Trophoblast cell (in vitro differentiated cells and primary cell): ENCODE measurements around the gene TREH.

ENCODE experiments used
- DNase-seq, 2 donors: peaks; one replicate each; pipeline ENCODE4 v3.0.0-alpha.2; 2016
- H2AFZ ChIP-seq: 2 replicates; pipeline ENCODE4 v1.6.1; 2013; ENCODE audit warnings: low read length, moderate library complexity, mild to moderate bottlenecking; ENCODE audit not compliant: insufficient read depth, poor library complexity
- H2AK5ac ChIP-seq: 2 replicates; pipeline ENCODE4 v1.6.1; 2013; ENCODE audit warnings: mild to moderate bottlenecking, low read length
- H2BK120ac ChIP-seq: 2 replicates; pipeline ENCODE4 v1.6.1; 2013; ENCODE audit warnings: low read length, mild to moderate bottlenecking, moderate library complexity; ENCODE audit not compliant: insufficient read depth, poor library complexity
- H2BK12ac ChIP-seq: 2 replicates; pipeline ENCODE4 v1.6.1; 2013; ENCODE audit warnings: mild to moderate bottlenecking, low read length, moderate library complexity
- H2BK5ac ChIP-seq: 2 replicates; pipeline ENCODE4 v1.6.1; 2013; ENCODE audit warnings: low read length, low read depth, moderate library complexity, mild to moderate bottlenecking; ENCODE audit not compliant: poor library complexity
- H3K14ac ChIP-seq: 2 replicates; pipeline ENCODE4 v1.6.1; 2013; ENCODE audit warnings: mild to moderate bottlenecking, low read length
- H3K18ac ChIP-seq: 2 replicates; pipeline ENCODE4 v1.6.1; 2013; ENCODE audit warnings: mild to moderate bottlenecking, low read length
- H3K23ac ChIP-seq: 2 replicates; pipeline ENCODE4 v1.6.1; 2013; ENCODE audit warnings: low read length
- H3K27ac ChIP-seq: 2 replicates; pipeline ENCODE4 v1.5.1; 2013; ENCODE audit warnings: low read depth, mild to moderate bottlenecking, inconsistent platforms, low read length, moderate library complexity
- H3K27me3 ChIP-seq: 2 replicates; pipeline ENCODE4 v1.6.1; 2013; ENCODE audit warnings: inconsistent platforms, mild to moderate bottlenecking, low read length, moderate library complexity; ENCODE audit not compliant: insufficient read depth
- H3K36me3 ChIP-seq, 2 experiments: 1 replicate in 1 of 2; 2 replicates in 1 of 2; pipeline ENCODE4 v1.6.1; 2013; ENCODE audit warnings: low read length in 2 of 2, mild to moderate bottlenecking in 2 of 2, moderate library complexity in 1 of 2; ENCODE audit not compliant: insufficient read depth in 2 of 2, control insufficient read depth in 1 of 2
- H3K4ac ChIP-seq: 2 replicates; pipeline ENCODE4 v1.6.1; 2013; ENCODE audit warnings: low read depth, mild to moderate bottlenecking, low read length, moderate library complexity
- H3K4me1 ChIP-seq, 2 experiments: 1 replicate in 1 of 2; 2 replicates in 1 of 2; pipeline ENCODE4 v1.6.1; 2013; ENCODE audit warnings: low read length in 2 of 2, mild to moderate bottlenecking in 2 of 2, moderate library complexity in 1 of 2; ENCODE audit not compliant: insufficient read depth in 2 of 2, control insufficient read depth in 1 of 2
- H3K4me2 ChIP-seq: 2 replicates; pipeline ENCODE4 v1.6.1; 2013; ENCODE audit warnings: inconsistent platforms, mild to moderate bottlenecking, low read length, moderate library complexity
- H3K4me3 ChIP-seq: 2 replicates; pipeline ENCODE4 v1.5.1; 2013; ENCODE audit warnings: mild to moderate bottlenecking, low read depth, low read length, inconsistent platforms
- H3K79me1 ChIP-seq: one replicate; pipeline ENCODE4 v1.6.1; 2013; ENCODE audit warnings: low read length
- H3K79me2 ChIP-seq: 2 replicates; pipeline ENCODE4 v1.6.1; 2013; ENCODE audit warnings: low read length, mild to moderate bottlenecking; ENCODE audit not compliant: control insufficient read depth, insufficient read depth, poor library complexity
- H3K9ac ChIP-seq: 2 replicates; pipeline ENCODE4 v1.6.1; 2013; ENCODE audit warnings: mild to moderate bottlenecking, low read length
- H3K9me3 ChIP-seq: 2 replicates; pipeline ENCODE4 v1.6.1; 2013; ENCODE audit warnings: low read depth, mild to moderate bottlenecking, control low read depth, inconsistent platforms, low read length; ENCODE audit not compliant: insufficient read depth
- H4K12ac ChIP-seq: 2 replicates; pipeline ENCODE4 v1.6.1; 2013; ENCODE audit warnings: low read depth, mild to moderate bottlenecking, low read length, moderate library complexity
- H4K8ac ChIP-seq: 2 replicates; pipeline ENCODE4 v1.6.1; 2013; ENCODE audit warnings: low read depth, mild to moderate bottlenecking, low read length, moderate library complexity
- H4K91ac ChIP-seq: one replicate; pipeline ENCODE4 v1.6.1; 2013; ENCODE audit warnings: low read depth, mild to moderate bottlenecking, low read length, moderate library complexity
- WGBS: extraction: QIAGEN DNeasy Blood & Tissue Kit; methylation state at CpG from one replicate; pipeline ENCODE4 v1.1.7; 2013; ENCODE audit warnings: missing lambda C conversion rate; ENCODE audit not compliant: insufficient read length, insufficient coverage; ENCODE audit errors: extremely low coverage; 5-methylcytosine and 5-hydroxymethylcytosine counted together

TREH gene

DNA sequence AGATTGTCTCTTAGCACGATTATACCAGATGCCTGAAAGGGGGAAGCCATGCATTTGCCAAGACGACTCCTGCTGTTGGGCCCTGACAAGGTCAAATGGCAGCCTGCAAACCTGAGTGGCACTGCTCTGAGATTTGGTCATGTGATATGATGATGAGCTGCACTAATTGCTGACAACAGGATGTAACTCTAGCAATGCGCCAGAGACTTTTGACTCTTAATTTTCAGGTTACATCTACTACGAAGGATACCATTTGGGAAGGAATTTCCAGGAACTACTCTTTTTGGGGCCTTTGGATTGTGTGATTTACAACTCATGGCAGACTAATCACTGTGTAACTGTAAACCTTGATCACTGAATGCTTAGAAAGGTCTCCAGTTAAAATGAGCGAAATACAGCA, 13.1 kb downstream of the TREH start:
- no CpG with 5 or more reads among the region's 5 CpGs for WGBS
- Histone ChIP-seq H3K36me3 (no peaks in the 10 kb centered on the region), H2AFZ (no peak overlapping the region), H2BK120ac (no peak overlapping the region), H3K23ac (no peak overlapping the region), H2AK5ac (no peak overlapping the region), H3K9me3 (no peaks in the 10 kb centered on the region), H3K4me2 (no peak overlapping the region), H3K9ac (no peak overlapping the region), H3K27me3 (no peaks in the 10 kb centered on the region), H2BK12ac (no peak overlapping the region), H3K18ac (no peak overlapping the region), H4K8ac (no peak overlapping the region), H2BK5ac (no peak overlapping the region), H3K79me1 (peaks cover 1% of the 10 kb centered on the region), H3K4ac (no peak overlapping the region), H3K79me2 (no peaks in the 10 kb centered on the region), H3K4me3 (no peak overlapping the region), H4K12ac (no peak overlapping the region), H3K14ac (no peak overlapping the region), H3K27ac (no peak overlapping the region), H3K4me1 (peaks cover 16% of the 10 kb centered on the region in 2 experiments), H4K91ac (no peak overlapping the region)
- no peak for DNase-seq

DNA sequence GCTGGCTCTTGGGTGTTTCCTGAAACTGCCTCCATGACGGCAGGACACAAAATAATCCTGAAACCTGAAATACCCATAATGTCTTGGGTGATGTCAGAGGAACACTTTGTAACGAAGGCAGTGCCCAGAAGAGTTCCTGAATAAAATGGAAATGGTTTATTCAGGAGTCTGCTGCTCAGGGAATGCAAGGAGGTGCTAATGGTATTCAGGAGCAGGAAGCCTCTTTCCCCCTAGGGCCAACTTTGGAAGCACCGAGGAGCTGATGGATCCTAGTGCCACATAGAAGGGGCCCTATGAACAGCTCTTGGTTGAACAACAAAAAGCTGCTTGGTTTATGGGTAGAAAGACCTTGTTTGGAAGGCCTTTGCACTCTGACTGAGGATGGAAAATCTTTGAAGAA, 15.5 kb downstream of the TREH start:
- Histone ChIP-seq H3K27ac (no peak overlapping the region), H3K79me1 (peaks cover 5% of the 10 kb centered on the region), H2BK12ac (no peak overlapping the region), H3K9me3 (no peaks in the 10 kb centered on the region), H3K4me2 (no peak overlapping the region), H4K91ac (no peak overlapping the region), H4K8ac (no peak overlapping the region), H2BK5ac (no peak overlapping the region), H3K36me3 (no peaks in the 10 kb centered on the region), H3K9ac (no peak overlapping the region), H3K23ac (no peak overlapping the region), H3K79me2 (no peaks in the 10 kb centered on the region), H3K4ac (no peak overlapping the region), H3K27me3 (no peaks in the 10 kb centered on the region), H3K18ac (no peak overlapping the region), H2AK5ac (no peak overlapping the region), H3K4me3 (no peak overlapping the region), H2BK120ac (no peak overlapping the region), H4K12ac (no peak overlapping the region), H3K4me1 (peaks cover 20% of the 10 kb centered on the region in 2 experiments), H3K14ac (no peak overlapping the region), H2AFZ (no peak overlapping the region)
- no peak for DNase-seq
- no CpG with 5 or more reads among the region's 3 CpGs for WGBS

DNA sequence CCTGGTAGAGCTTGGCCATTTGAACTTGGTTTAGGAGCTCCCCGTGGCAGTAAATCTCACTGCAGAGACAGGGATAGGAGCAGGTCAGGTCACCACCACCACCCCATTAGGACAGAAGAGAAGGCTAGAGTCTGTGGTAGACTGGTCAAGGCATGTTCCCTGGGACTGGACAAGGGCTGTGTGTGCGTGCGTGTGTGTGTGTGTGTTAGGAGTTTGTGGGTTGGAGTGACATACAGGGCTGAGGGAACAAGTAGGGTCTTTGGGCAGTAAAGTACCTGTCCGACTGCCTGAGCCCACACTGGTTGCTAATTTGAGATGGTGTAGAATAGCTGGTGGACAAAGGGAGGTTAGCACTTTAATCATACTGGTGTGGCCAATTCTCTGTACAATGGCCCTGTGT, 16.1 kb downstream of the TREH start:
- peak overlapping the region; percentile 2 for H3K18ac ChIP-seq
- H3K27ac ChIP-seq, result no peak overlapping the region
- no peak overlapping the region for H2AK5ac ChIP-seq
- H3K23ac ChIP-seq, result no peak overlapping the region
- no peaks in the 10 kb centered on the region for H3K79me2 ChIP-seq
- peaks cover 22 to 24% of the 10 kb centered on the region in 2 experiments for H3K4me1 ChIP-seq
- no peak overlapping the region for H2BK12ac ChIP-seq
- no peak overlapping the region for H3K4me3 ChIP-seq
- H3K27me3 ChIP-seq, result no peaks in the 10 kb centered on the region
- no peak for DNase-seq
- peaks cover 0 to under 1% of the 10 kb centered on the region in 2 experiments for H3K36me3 ChIP-seq
- peak overlapping the region; percentile 29 for H2BK120ac ChIP-seq
- H4K91ac ChIP-seq, result peak overlapping the region; percentile 5
- H3K14ac ChIP-seq, result peak overlapping the region; percentile 8
- no peak overlapping the region for H3K9ac ChIP-seq
- H2AFZ ChIP-seq, result no peak overlapping the region
- peak overlapping the region; percentile 16 for H3K4me2 ChIP-seq
- H4K8ac ChIP-seq, result no peak overlapping the region
- peaks cover 6% of the 10 kb centered on the region for H3K79me1 ChIP-seq
- H3K9me3 ChIP-seq, result no peaks in the 10 kb centered on the region
- no peak overlapping the region for H3K4ac ChIP-seq
- H4K12ac ChIP-seq, result no peak overlapping the region
- peak overlapping the region; percentile 11 for H2BK5ac ChIP-seq
- no CpG with 5 or more reads among the region's 4 CpGs for WGBS

DNA sequence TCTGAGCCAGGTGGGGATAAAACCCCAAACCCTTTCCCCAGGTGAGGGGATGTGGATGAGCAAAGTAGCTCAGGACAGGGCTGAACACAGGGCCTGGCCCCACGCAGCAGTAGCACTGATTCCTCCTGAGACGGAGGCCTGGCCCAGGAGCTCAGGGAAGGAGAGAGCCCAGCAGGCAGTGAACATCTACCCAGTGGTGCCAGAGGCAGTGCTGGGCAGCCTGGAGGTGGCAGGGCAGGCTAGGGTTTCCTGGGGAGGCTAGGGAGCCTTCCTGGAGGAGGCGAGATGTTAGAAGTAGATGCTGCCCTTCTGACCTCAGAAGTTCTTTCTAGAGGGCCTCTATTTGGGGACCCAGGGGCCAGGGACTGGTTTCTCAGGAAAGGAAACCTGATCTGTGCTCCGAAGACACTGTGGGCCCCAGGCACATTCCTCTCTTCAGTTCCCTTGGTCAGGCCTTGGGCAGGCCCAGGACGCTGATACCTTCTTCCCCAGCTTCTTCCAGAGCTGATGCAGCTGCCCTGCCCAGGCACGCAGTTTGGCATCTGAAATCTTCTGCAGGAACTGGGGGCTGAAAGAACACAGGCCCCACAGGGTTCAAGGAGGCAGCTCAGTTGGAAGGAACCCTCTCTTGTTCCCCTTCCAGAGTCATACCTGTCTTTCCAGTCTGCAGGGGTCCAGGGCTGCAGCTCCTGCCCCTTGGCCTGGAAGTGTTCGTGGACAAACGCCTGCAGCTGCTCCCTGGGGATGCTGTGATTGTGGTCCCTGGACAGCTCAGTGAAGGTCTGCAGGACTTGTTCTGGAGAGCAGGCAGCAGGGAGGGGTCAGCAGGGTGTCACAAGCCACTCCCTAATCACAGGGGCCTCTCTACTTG, 16.8 kb downstream of the TREH start:
- Histone ChIP-seq H3K9me3 (no peaks in the 10 kb centered on the region), H3K23ac (no peak overlapping the region), H2BK5ac (no peak overlapping the region), H3K79me1 (peaks cover 6% of the 10 kb centered on the region), H2BK120ac (no peak overlapping the region), H2AFZ (no peak overlapping the region), H3K27ac (peak overlapping the region; percentile 55), H4K91ac (peak overlapping the region; percentile 5), H3K9ac (no peak overlapping the region), H3K18ac (no peak overlapping the region), H3K4ac (no peak overlapping the region), H3K36me3 (peaks cover 0 to 8% of the 10 kb centered on the region in 2 experiments), H4K12ac (no peak overlapping the region), H2AK5ac (no peak overlapping the region), H3K27me3 (no peaks in the 10 kb centered on the region), H3K79me2 (no peaks in the 10 kb centered on the region), H3K4me1 (peaks cover 25 to 27% of the 10 kb centered on the region in 2 experiments), H2BK12ac (no peak overlapping the region), H3K4me2 (peak overlapping the region; percentile 34), H3K4me3 (no peak overlapping the region), H4K8ac (no peak overlapping the region), H3K14ac (peak overlapping the region; percentile 3)
- WGBS, result no CpG with 5 or more reads among the region's 8 CpGs
- DNase-seq, result peak; percentile 43 to 67
